Kidney (tissue), 14 donors: ENCODE results near the gene TIMM29. TPM values are rescaled to one million over a fixed set of nuclear protein-coding genes. Genes with fewer than 3 reads are reported as not detected.

ENCODE experiments used
- DNase-seq, 5 donors: peaks; one replicate each; pipeline ENCODE4 v3.0.0-alpha.2; 2013 to 2020
- FAIRE-seq: peaks from 2 replicates; lab custom pipeline; 2012; peaks lifted over from hg19 to GRCh38; lab: Jason Lieb, UNC
- H3K27ac ChIP-seq, 2 donors: one replicate each; pipeline ENCODE4 v1.7.0; 2013; ENCODE audit warnings: low read depth in 2 of 2, low read length in 2 of 2, inconsistent platforms in 1 of 2
- H3K27me3 ChIP-seq: one replicate; pipeline ENCODE4 v1.7.1; 2013; ENCODE audit warnings: low read length, inconsistent platforms; ENCODE audit not compliant: control insufficient read depth, insufficient read depth
- H3K36me3 ChIP-seq, 3 donors: one replicate each; pipeline versions ENCODE4 v1.7.0 to v1.7.1; 2013; ENCODE audit warnings: low read length in 3 of 3, control low read depth in 1 of 3, inconsistent platforms in 1 of 3; ENCODE audit not compliant: insufficient read depth in 3 of 3, control insufficient read depth in 2 of 3
- H3K4me1 ChIP-seq, 3 donors: one replicate each; pipeline versions ENCODE4 v1.7.0 to v1.7.1; 2013; ENCODE audit warnings: low read length in 3 of 3, inconsistent platforms in 1 of 3, low read depth in 1 of 3; ENCODE audit not compliant: control insufficient read depth in 2 of 3, insufficient read depth in 2 of 3
- H3K4me3 ChIP-seq, 3 donors: one replicate each; pipeline versions ENCODE4 v1.7.0 to v1.8.1; 2013; ENCODE audit warnings: low read length in 3 of 3, control low read depth in 1 of 3, inconsistent platforms in 1 of 3
- H3K9ac ChIP-seq, 3 donors: one replicate each; pipeline versions ENCODE4 v1.7.0 to v1.7.1; 2013; ENCODE audit warnings: low read length in 3 of 3, control low read depth in 1 of 3, inconsistent platforms in 1 of 3
- H3K9me3 ChIP-seq, 3 donors: one replicate each; pipeline versions ENCODE4 v1.7.0 to v1.7.1; 2013; ENCODE audit warnings: low read length in 3 of 3, control low read depth in 1 of 3, inconsistent platforms in 1 of 3; ENCODE audit not compliant: control insufficient read depth in 2 of 3, insufficient read depth in 1 of 3
- CTCF ChIP-seq: IDR thresholded peaks from 3 replicates; pipeline ENCODE4 v1.5.1; 2012; ENCODE audit warnings: mild to moderate bottlenecking, moderate library complexity, borderline replicate concordance; ENCODE audit not compliant: insufficient read depth; ENCODE audit errors: extremely low read depth
- intact Hi-C: fragments of 100-400 bp; cut with DNase I; formaldehyde crosslinking; loops from one replicate; pipeline ENCODE4 v1.11.1; 2022
- polyA plus RNA-seq: library from polyadenylated mRNA; stranded (reverse); fragments of 350-450 nt; fragmentation: Illumina TruSeq; extraction: RNeasy Lipid Tissue Mini Kit (QIAGEN cat#74804); gene quantifications from one replicate; pipeline ENCODE4 v1.2.3, GENCODE V29; 2014; ENCODE audit warnings: low read depth, low replicate concordance; ENCODE audit not compliant: insufficient read depth
- total RNA-seq: library from RNA; stranded (reverse); fragmentation: NEBNext Ultra II Directional; extraction: Animal tissue kit (Norgen Biotek cat#: 25700); gene quantifications from one replicate; pipeline ENCODE4 v1.2.1, GENCODE V29; 2021
- donor health status: control.
- donor health status: control.
- donor health status: control.
- donor health status: control.
- donor health status: control.
- donor health status: DM: yes; HTN: yes; CAD: no.
- donor health status: Normal renal cell carcinoma (clear cell type).

TIMM29 gene
- total and polyA plus RNA-seq, 2 donors from 2014 or later, result 16.8 to 21.7 TPM

- no peaks in the 10 kb centered on the region for H3K36me3 ChIP-seq
- TF ChIP-seq CTCF, result no peak
- H3K4me1 ChIP-seq, result peaks cover 0 to 15% (median 3%) of the 10 kb centered on the region in 3 donors
- no peak overlapping the region for H3K4me3 ChIP-seq
- no peak for FAIRE-seq
- no peaks in the 10 kb centered on the region for H3K9me3 ChIP-seq
- H3K9ac ChIP-seq, result no peak overlapping the region
- DNase-seq, result peak in 4 of 5 donors; percentile 60 to 68 (median 64)
- intact Hi-C loops, result no loop called here
- H3K27me3 ChIP-seq, result no peaks in the 10 kb centered on the region
- no peak overlapping the region for H3K27ac ChIP-seq
Measured at GRCh38 chr19:10888421-10888866, 40.2 kb upstream of the TIMM29 start.

GRCh38 chr19:10889880-10890279, 38.7 kb upstream of the TIMM29 start:
- Histone ChIP-seq H3K4me1 (peaks cover 0 to 17% (median 3%) of the 10 kb centered on the region in 3 donors), H3K27me3 (no peaks in the 10 kb centered on the region), H3K4me3 (no peak overlapping the region), H3K27ac (no peak overlapping the region), H3K9me3 (no peaks in the 10 kb centered on the region), H3K36me3 (no peaks in the 10 kb centered on the region), H3K9ac (no peak overlapping the region)
- TF ChIP-seq CTCF, result no peak
- FAIRE-seq (no peak), DNase-seq (no peak)
- intact Hi-C loops, result no loop called here

GRCh38 chr19:10891405-10892086, 37.1 kb upstream of the TIMM29 start:
- Histone ChIP-seq H3K27ac (peak overlapping the region; percentile 48 to 63), H3K4me3 (no peak overlapping the region), H3K4me1 (peaks cover 0 to 22% (median 3%) of the 10 kb centered on the region in 3 donors), H3K36me3 (no peaks in the 10 kb centered on the region), H3K9ac (no peak overlapping the region), H3K9me3 (no peaks in the 10 kb centered on the region), H3K27me3 (no peaks in the 10 kb centered on the region)
- peak; percentile 84 to 92 (median 87) for DNase-seq
- intact Hi-C loops, result no loop called here
- FAIRE-seq, result no peak
- no peak for TF ChIP-seq CTCF
